ENCODE measurements around the gene CLN3. TPM values are rescaled to one million over a fixed set of nuclear protein-coding genes. Genes with fewer than 3 reads are reported as not detected.

Gene CLN3
- total and polyA plus RNA-seq, 2 experiments from 2014 or later: 18.1 to 31.4 TPM

DNA sequence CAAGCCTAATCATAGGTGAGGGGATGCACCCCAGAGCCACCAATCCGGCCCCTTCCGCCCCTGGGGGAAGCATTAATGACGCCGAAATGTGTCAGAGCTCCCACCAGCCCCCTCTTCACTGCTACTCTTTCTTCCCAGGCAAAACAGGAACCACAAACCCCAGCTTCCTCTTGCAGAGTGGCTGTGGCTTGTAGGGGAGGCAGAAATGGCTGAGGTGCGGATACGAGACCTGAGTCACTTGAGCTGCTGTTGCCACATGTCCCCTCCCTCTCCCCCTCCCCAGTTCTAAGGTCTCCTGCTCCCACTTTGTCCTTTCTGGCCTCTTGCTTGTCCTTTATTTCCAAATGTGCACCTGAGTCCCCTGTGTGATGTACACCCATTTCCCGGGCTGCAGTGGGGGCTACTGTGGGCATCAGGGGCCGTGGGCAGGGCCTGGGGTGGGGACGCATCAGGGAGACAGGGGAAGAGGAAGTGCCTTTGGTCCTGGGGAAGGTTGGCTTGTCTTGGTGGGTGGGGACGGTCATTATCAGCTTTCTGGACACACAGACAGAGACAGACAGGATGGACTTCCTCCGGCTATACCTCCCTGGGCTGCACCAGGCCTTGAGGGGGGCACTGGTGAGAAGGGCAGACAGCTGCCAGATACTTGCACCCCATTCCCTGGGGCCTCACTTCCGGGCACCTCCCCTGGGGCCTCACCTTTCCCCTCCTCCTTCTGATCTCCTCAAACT, 2.4 kb upstream of the CLN3 start, which contains the start of gene APOBR:
APOBR (plus strand) TSS at position 523 of the 731 bp plus-strand sequence; CDS start at position 562, 39 bp downstream.
- no peaks in the 10 kb centered on the region for H3K36me3 Mint-ChIP-seq (ENCODE audit: low read depth)
- no peak within 1 kb of the TSS for H3K27ac Mint-ChIP-seq
- Histone ChIP-seq H3K36me3 (ENCODE audit: insufficient read depth) (no peaks in the 10 kb centered on the region), H3F3A (replicated peaks; ENCODE audit: low read depth) (no peaks in the 10 kb centered on the region), H3K4me1 (ENCODE audit: insufficient read depth) (no peaks in the 10 kb centered on the region; the same call in 1 of the 2 replicates), H2AFZ (no peak within 1 kb of the TSS), H3K27ac (ENCODE audit: low read depth) (no peak within 1 kb of the TSS), H4K20me1 (replicated peaks; ENCODE audit: insufficient read depth) (no peaks in the 10 kb centered on the region), H3K79me2 (replicated peaks; ENCODE audit: insufficient read depth) (no peaks in the 10 kb centered on the region), H3K27me3 (ENCODE audit: insufficient read depth) (no peaks in the 10 kb centered on the region), H3K4me3 (no peak within 1 kb of the TSS), H3K4me2 (no peak within 1 kb of the TSS), H3K9me2 (ENCODE audit: insufficient read depth) (no peaks in the 10 kb centered on the region)
- DNase-seq (ENCODE audit: low spot score): no peak
- peaks cover 15% of the 10 kb centered on the region for H3K27me3 Mint-ChIP-seq (ENCODE audit: insufficient read depth, low read depth, poor library complexity)
- ATAC-seq: no peak
- TF ChIP-seq, protein P1, sequence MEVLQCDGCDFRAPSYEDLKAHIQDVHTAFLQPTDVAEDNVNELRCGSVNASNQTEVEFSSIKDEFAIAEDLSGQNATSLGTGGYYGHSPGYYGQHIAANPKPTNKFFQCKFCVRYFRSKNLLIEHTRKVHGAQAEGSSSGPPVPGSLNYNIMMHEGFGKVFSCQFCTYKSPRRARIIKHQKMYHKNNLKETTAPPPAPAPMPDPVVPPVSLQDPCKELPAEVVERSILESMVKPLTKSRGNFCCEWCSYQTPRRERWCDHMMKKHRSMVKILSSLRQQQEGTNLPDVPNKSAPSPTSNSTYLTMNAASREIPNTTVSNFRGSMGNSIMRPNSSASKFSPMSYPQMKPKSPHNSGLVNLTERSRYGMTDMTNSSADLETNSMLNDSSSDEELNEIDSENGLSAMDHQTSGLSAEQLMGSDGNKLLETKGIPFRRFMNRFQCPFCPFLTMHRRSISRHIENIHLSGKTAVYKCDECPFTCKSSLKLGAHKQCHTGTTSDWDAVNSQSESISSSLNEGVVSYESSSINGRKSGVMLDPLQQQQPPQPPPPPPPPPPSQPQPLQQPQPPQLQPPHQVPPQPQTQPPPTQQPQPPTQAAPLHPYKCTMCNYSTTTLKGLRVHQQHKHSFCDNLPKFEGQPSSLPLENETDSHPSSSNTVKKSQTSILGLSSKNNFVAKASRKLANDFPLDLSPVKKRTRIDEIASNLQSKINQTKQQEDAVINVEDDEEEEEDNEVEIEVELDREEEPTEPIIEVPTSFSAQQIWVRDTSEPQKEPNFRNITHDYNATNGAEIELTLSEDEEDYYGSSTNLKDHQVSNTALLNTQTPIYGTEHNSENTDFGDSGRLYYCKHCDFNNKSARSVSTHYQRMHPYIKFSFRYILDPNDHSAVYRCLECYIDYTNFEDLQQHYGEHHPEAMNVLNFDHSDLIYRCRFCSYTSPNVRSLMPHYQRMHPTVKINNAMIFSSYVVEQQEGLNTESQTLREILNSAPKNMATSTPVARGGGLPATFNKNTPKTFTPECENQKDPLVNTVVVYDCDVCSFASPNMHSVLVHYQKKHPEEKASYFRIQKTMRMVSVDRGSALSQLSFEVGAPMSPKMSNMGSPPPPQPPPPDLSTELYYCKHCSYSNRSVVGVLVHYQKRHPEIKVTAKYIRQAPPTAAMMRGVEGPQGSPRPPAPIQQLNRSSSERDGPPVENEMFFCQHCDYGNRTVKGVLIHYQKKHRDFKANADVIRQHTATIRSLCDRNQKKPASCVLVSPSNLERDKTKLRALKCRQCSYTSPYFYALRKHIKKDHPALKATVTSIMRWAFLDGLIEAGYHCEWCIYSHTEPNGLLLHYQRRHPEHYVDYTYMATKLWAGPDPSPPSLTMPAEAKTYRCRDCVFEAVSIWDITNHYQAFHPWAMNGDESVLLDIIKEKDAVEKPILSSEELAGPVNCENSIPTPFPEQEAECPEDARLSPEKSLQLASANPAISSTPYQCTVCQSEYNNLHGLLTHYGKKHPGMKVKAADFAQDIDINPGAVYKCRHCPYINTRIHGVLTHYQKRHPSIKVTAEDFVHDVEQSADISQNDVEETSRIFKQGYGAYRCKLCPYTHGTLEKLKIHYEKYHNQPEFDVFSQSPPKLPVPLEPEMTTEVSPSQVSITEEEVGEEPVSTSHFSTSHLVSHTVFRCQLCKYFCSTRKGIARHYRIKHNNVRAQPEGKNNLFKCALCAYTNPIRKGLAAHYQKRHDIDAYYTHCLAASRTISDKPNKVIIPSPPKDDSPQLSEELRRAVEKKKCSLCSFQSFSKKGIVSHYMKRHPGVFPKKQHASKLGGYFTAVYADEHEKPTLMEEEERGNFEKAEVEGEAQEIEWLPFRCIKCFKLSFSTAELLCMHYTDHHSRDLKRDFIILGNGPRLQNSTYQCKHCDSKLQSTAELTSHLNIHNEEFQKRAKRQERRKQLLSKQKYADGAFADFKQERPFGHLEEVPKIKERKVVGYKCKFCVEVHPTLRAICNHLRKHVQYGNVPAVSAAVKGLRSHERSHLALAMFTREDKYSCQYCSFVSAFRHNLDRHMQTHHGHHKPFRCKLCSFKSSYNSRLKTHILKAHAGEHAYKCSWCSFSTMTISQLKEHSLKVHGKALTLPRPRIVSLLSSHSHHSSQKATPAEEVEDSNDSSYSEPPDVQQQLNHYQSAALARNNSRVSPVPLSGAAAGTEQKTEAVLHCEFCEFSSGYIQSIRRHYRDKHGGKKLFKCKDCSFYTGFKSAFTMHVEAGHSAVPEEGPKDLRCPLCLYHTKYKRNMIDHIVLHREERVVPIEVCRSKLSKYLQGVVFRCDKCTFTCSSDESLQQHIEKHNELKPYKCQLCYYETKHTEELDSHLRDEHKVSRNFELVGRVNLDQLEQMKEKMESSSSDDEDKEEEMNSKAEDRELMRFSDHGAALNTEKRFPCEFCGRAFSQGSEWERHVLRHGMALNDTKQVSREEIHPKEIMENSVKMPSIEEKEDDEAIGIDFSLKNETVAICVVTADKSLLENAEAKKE (CRISPR knock-in tag; IDR thresholded peaks at IDR 0.05): no peak
- TF ChIP-seq POLR2AphosphoS5 (IDR thresholded peaks at IDR 0.05; ENCODE audit: low read depth) (no peak), EZH2 (IDR thresholded peaks at IDR 0.05; ENCODE audit: low read depth, unreplicated experiment) (no peak), NANOG (IDR thresholded peaks at IDR 0.05; ENCODE audit: borderline replicate concordance) (no peak), JUNB (IDR thresholded peaks at IDR 0.05; ENCODE audit: unreplicated experiment) (no peak)
- H3K9me3 Mint-ChIP-seq: no peaks in the 10 kb centered on the region
- H3K4me3 Mint-ChIP-seq: no peak within 1 kb of the TSS
- no peaks in the 10 kb centered on the region for H3K4me1 Mint-ChIP-seq

DNA sequence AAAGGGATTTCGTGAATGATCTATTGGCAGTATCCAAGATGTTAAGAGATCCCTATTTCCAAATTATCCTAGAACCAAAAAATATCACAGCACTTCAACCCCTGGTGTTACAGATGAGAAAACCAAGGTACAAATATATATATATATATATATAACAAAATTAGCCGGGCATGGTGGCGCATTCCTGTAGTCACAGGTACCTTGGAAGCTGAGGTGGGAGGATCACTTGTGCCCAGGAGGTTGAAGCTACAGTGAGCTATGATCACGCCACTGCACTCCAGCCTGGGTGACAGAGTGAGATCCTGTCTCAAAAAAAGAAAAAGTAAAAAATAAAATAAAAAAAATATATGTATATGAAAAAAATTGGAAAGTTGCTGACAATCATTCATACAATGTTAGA, 637 bp upstream of the CLN3 start:
- no peaks in the 10 kb centered on the region for H3K27me3 ChIP-seq (ENCODE audit: insufficient read depth)
- H3K4me1 ChIP-seq (ENCODE audit: insufficient read depth): no peaks in the 10 kb centered on the region; the same call in 1 of the 2 replicates
- Mint-ChIP-seq H3K9me3 (no peaks in the 10 kb centered on the region), H3K36me3 (ENCODE audit: low read depth) (peaks cover 3% of the 10 kb centered on the region; the same call in 1 of the 3 replicates), H3K27ac (peak overlapping the region; percentile 100; the same call in 1 of the 2 replicates), H3K4me3 (peak overlapping the region; percentile 98), H3K27me3 (ENCODE audit: insufficient read depth, low read depth, poor library complexity) (peaks cover 12% of the 10 kb centered on the region), H3K4me1 (no peaks in the 10 kb centered on the region)
- H3K4me2 ChIP-seq: peak overlapping the region; percentile 89
- DNase-seq (ENCODE audit: low spot score) (no peak), ATAC-seq (no peak)
- H3F3A ChIP-seq (replicated peaks; ENCODE audit: low read depth): no peaks in the 10 kb centered on the region
- no peaks in the 10 kb centered on the region for H3K9me2 ChIP-seq (ENCODE audit: insufficient read depth)
- peak overlapping the region; percentile 65 for H3K4me3 ChIP-seq
- no peaks in the 10 kb centered on the region for H4K20me1 ChIP-seq (replicated peaks; ENCODE audit: insufficient read depth)
- H2AFZ ChIP-seq: no peak overlapping the region; the same call in 1 of the 2 replicates
- H3K79me2 ChIP-seq (replicated peaks; ENCODE audit: insufficient read depth): no peaks in the 10 kb centered on the region
- H3K27ac ChIP-seq (ENCODE audit: low read depth): no peak overlapping the region
- H3K36me3 ChIP-seq (ENCODE audit: insufficient read depth): no peaks in the 10 kb centered on the region
- TF ChIP-seq JUNB (IDR thresholded peaks at IDR 0.05; ENCODE audit: unreplicated experiment): no peak
- no peak for TF ChIP-seq ZNF331 (CRISPR knock-in tag; IDR thresholded peaks at IDR 0.05; ENCODE audit: low read depth)
- TF ChIP-seq EZH2phosphoT487 (IDR thresholded peaks at IDR 0.05; ENCODE audit: unreplicated experiment): no peak
- no peak for TF ChIP-seq EZH2 (IDR thresholded peaks at IDR 0.05; ENCODE audit: low read depth, unreplicated experiment)
- TF ChIP-seq, protein P2, sequence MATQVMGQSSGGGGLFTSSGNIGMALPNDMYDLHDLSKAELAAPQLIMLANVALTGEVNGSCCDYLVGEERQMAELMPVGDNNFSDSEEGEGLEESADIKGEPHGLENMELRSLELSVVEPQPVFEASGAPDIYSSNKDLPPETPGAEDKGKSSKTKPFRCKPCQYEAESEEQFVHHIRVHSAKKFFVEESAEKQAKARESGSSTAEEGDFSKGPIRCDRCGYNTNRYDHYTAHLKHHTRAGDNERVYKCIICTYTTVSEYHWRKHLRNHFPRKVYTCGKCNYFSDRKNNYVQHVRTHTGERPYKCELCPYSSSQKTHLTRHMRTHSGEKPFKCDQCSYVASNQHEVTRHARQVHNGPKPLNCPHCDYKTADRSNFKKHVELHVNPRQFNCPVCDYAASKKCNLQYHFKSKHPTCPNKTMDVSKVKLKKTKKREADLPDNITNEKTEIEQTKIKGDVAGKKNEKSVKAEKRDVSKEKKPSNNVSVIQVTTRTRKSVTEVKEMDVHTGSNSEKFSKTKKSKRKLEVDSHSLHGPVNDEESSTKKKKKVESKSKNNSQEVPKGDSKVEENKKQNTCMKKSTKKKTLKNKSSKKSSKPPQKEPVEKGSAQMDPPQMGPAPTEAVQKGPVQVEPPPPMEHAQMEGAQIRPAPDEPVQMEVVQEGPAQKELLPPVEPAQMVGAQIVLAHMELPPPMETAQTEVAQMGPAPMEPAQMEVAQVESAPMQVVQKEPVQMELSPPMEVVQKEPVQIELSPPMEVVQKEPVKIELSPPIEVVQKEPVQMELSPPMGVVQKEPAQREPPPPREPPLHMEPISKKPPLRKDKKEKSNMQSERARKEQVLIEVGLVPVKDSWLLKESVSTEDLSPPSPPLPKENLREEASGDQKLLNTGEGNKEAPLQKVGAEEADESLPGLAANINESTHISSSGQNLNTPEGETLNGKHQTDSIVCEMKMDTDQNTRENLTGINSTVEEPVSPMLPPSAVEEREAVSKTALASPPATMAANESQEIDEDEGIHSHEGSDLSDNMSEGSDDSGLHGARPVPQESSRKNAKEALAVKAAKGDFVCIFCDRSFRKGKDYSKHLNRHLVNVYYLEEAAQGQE (IDR thresholded peaks at IDR 0.05; ENCODE audit: unreplicated experiment): no peak
- TF ChIP-seq, protein P3, sequence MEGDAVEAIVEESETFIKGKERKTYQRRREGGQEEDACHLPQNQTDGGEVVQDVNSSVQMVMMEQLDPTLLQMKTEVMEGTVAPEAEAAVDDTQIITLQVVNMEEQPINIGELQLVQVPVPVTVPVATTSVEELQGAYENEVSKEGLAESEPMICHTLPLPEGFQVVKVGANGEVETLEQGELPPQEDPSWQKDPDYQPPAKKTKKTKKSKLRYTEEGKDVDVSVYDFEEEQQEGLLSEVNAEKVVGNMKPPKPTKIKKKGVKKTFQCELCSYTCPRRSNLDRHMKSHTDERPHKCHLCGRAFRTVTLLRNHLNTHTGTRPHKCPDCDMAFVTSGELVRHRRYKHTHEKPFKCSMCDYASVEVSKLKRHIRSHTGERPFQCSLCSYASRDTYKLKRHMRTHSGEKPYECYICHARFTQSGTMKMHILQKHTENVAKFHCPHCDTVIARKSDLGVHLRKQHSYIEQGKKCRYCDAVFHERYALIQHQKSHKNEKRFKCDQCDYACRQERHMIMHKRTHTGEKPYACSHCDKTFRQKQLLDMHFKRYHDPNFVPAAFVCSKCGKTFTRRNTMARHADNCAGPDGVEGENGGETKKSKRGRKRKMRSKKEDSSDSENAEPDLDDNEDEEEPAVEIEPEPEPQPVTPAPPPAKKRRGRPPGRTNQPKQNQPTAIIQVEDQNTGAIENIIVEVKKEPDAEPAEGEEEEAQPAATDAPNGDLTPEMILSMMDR (conservative IDR thresholded peaks at IDR 0.05; ENCODE audit: low read depth in 2 of 2): no peak

All from GM23338 (cell line).